ENCODE data around the gene SGCB.

SGCB gene

GRCh38 chr4:52006887-52007286, 31.2 kb downstream of the SGCB start:
- TF ChIP-seq CTCF (IDR thresholded peaks at IDR 0.05; ENCODE audit: low read depth, low read length, missing control alignments) = no peak
- no peak overlapping the region for H3K4me3 ChIP-seq (ENCODE audit: low read depth, low read length)
- no peak for DNase-seq (ENCODE audit: low read depth)

GRCh38 chr4:52005604-52006273, 32.4 kb downstream of the SGCB start:
- no peak for TF ChIP-seq CTCF (IDR thresholded peaks at IDR 0.05; ENCODE audit: low read depth, low read length, missing control alignments)
- DNase-seq (ENCODE audit: low read depth) = no peak
- H3K4me3 ChIP-seq (ENCODE audit: low read depth, low read length) = no peak overlapping the region

GRCh38 chr4:52004414-52004813, 33.7 kb downstream of the SGCB start:
- no peak for DNase-seq (ENCODE audit: low read depth)
- no peak for TF ChIP-seq CTCF (IDR thresholded peaks at IDR 0.05; ENCODE audit: low read depth, low read length, missing control alignments)
- H3K4me3 ChIP-seq (ENCODE audit: low read depth, low read length) = no peak overlapping the region

GRCh38 chr4:52001616-52002015, 36.5 kb downstream of the SGCB start:
- no peak for DNase-seq (ENCODE audit: low read depth)
- no peak for TF ChIP-seq CTCF (IDR thresholded peaks at IDR 0.05; ENCODE audit: low read depth, low read length, missing control alignments)

GRCh38 chr4:51999250-51999649, 38.8 kb downstream of the SGCB start:
- H3K4me3 ChIP-seq (ENCODE audit: low read depth, low read length) = no peak overlapping the region
- no peak for DNase-seq (ENCODE audit: low read depth)
- no peak for TF ChIP-seq CTCF (IDR thresholded peaks at IDR 0.05; ENCODE audit: low read depth, low read length, missing control alignments)

More at GRCh38 chr4:52001616-52002015, 36.5 kb downstream of the SGCB start:
- no peak overlapping the region for H3K4me3 ChIP-seq (ENCODE audit: low read depth, low read length)

- DNase-seq (ENCODE audit: low read depth) = no peak
- no peak for TF ChIP-seq CTCF (IDR thresholded peaks at IDR 0.05; ENCODE audit: low read depth, low read length, missing control alignments)
- no peak overlapping the region for H3K4me3 ChIP-seq (ENCODE audit: low read depth, low read length)
Observed at GRCh38 chr4:51998837-51999236, 39.3 kb downstream of the SGCB start.

GRCh38 chr4:51997647-51998046, 40.5 kb downstream of the SGCB start:
- no peak for TF ChIP-seq CTCF (IDR thresholded peaks at IDR 0.05; ENCODE audit: low read depth, low read length, missing control alignments)
- no peak for DNase-seq (ENCODE audit: low read depth)
- no peak overlapping the region for H3K4me3 ChIP-seq (ENCODE audit: low read depth, low read length)
